Measurements from ENCODE around the gene TTBK1.

- TF ChIP-seq CTCF (IDR thresholded peaks at IDR 0.05) = no peak
- TF ChIP-seq EZH2 (IDR thresholded peaks at IDR 0.05) = no peak
- no peak for TF ChIP-seq EZH2phosphoT487 (IDR thresholded peaks at IDR 0.05)
Measured at GRCh38 chr6:43250992-43251373, 7.7 kb downstream of the TTBK1 start.

Data from neural progenitor cell (in vitro differentiated cells).